Right renal cortex interstitium (tissue), 3 donors: Measurements from ENCODE around the gene TMEM87B. TPM values are rescaled to one million over a fixed set of nuclear protein-coding genes. Genes with fewer than 3 reads are reported as not detected.
"Not testable (repeated sequence)": the region's sequence is repeated elsewhere in the genome, so short reads cannot be mapped to it uniquely, and the experiment has no call there.

ENCODE experiments used
- DNase-seq, 3 donors: peaks; one replicate each; pipeline ENCODE4 v3.0.0-alpha.2; 2013; ENCODE audit warnings: low read depth in 3 of 3, low spot score in 2 of 3
- polyA plus RNA-seq, 3 donors: library from polyadenylated mRNA; unstranded; fragments of 120-200 nt; gene quantifications; one replicate each; pipeline ENCODE4 v1.2.1, GENCODE V29; 2013; ENCODE audit not compliant: insufficient read length in 3 of 3

Gene TMEM87B
- polyA plus RNA-seq, 3 donors: 22.6 to 25.1 (median 24.6) TPM

- DNase-seq: no peak
These were observed 55.9 kb downstream of the TMEM87B start for GRCh38 chr2:112110966-112111365.

GRCh38 chr2:112113354-112113753 is 58.3 kb downstream of the TMEM87B start:
- not testable (repeated sequence) for DNase-seq

GRCh38 chr2:112118148-112118547 is 63.1 kb downstream of the TMEM87B start:
- no peak for DNase-seq

- DNase-seq: no peak
These were observed 66.7 kb downstream of the TMEM87B start for GRCh38 chr2:112121682-112122254.

GRCh38 chr2:112129060-112129459 is 74.0 kb downstream of the TMEM87B start:
- DNase-seq: no peak

GRCh38 chr2:112133344-112133743 is 78.3 kb downstream of the TMEM87B start:
- no peak for DNase-seq

GRCh38 chr2:112134120-112134519 is 79.1 kb downstream of the TMEM87B start:
- no peak for DNase-seq

- no peak for DNase-seq
These were observed 81.0 kb downstream of the TMEM87B start for GRCh38 chr2:112136096-112136495.

- DNase-seq: no peak
These were observed 82.6 kb downstream of the TMEM87B start for GRCh38 chr2:112137516-112138158.

- DNase-seq: no peak
These were observed 83.3 kb downstream of the TMEM87B start, which contains the start of gene FBLN7 for GRCh38 chr2:112138159-112139032. TSS of gene FBLN7 (plus strand) at chr2:112138385. CDS start at chr2:112138656, 271 bp downstream.

- not testable (repeated sequence) for DNase-seq
These were observed 84.1 kb downstream of the TMEM87B start for GRCh38 chr2:112139033-112139614.

GRCh38 chr2:112139661-112140204 is 84.7 kb downstream of the TMEM87B start:
- not testable (repeated sequence) for DNase-seq

- DNase-seq: no peak
These were observed 85.2 kb downstream of the TMEM87B start for GRCh38 chr2:112140205-112140802.

- DNase-seq: no peak
These were observed 86.0 kb downstream of the TMEM87B start for GRCh38 chr2:112140899-112141625.

GRCh38 chr2:112141626-112142007 is 86.5 kb downstream of the TMEM87B start:
- DNase-seq: no peak

- DNase-seq: no peak
These were observed 87.5 kb downstream of the TMEM87B start for GRCh38 chr2:112142525-112143078.

GRCh38 chr2:112143150-112143549 is 88.1 kb downstream of the TMEM87B start:
- DNase-seq: no peak

- DNase-seq: no peak
These were observed 89.9 kb downstream of the TMEM87B start for GRCh38 chr2:112144966-112145365.

- DNase-seq: no peak
These were observed 92.5 kb downstream of the TMEM87B start for GRCh38 chr2:112147382-112148168.
